Lower leg skin (tissue), 3 donors: ENCODE results near the gene USP30.

Experiments used
- POLR2A ChIP-seq, 2 donors: fragments of 450-650 bp; IDR thresholded peaks; one replicate each; pipeline ENCODE4 v1.6.1; 2016 to 2017; ENCODE audit warnings: antibody characterized with exemption in 2 of 2, mild to moderate bottlenecking in 1 of 2, moderate library complexity in 1 of 2
- TF ChIP-seq, protein P1 (sequence below), 3 donors: fragments of 450-650 bp; IDR thresholded peaks; one replicate each; pipeline ENCODE4 v1.5.1; 2016; ENCODE audit warnings: antibody characterized with exemption in 3 of 3, mild to moderate bottlenecking in 3 of 3, moderate library complexity in 2 of 3

DNA sequence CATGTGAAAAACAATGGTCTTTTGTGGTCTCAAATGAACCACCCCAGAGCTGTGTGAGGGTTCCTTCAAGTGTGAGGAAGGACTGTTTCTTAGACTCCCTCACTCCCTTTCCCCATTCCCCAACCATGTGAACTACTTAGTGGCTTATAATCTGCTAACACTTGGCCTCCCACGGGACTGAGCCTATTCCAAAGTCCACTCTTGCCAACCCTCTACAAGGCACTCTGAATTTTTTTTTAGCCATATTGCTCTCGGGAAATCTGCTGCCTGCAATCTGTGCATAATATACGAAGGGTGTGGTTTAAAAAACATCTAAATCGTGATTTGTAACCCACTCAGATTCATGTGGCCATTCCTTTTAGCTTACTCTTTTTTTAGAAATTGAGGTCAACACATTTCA is 34.1 kb upstream of the USP30 start:
- TF ChIP-seq, protein P1, sequence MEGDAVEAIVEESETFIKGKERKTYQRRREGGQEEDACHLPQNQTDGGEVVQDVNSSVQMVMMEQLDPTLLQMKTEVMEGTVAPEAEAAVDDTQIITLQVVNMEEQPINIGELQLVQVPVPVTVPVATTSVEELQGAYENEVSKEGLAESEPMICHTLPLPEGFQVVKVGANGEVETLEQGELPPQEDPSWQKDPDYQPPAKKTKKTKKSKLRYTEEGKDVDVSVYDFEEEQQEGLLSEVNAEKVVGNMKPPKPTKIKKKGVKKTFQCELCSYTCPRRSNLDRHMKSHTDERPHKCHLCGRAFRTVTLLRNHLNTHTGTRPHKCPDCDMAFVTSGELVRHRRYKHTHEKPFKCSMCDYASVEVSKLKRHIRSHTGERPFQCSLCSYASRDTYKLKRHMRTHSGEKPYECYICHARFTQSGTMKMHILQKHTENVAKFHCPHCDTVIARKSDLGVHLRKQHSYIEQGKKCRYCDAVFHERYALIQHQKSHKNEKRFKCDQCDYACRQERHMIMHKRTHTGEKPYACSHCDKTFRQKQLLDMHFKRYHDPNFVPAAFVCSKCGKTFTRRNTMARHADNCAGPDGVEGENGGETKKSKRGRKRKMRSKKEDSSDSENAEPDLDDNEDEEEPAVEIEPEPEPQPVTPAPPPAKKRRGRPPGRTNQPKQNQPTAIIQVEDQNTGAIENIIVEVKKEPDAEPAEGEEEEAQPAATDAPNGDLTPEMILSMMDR (IDR thresholded peaks at IDR 0.05), result no peak
- no peak for TF ChIP-seq POLR2A (IDR thresholded peaks at IDR 0.05)
